Neural progenitor cell (in vitro differentiated cells): Measurements from ENCODE around the gene ESPL1.

ENCODE experiments used
- EZH2 ChIP-seq: fragments of 200-600 bp; sonication (generic); IDR thresholded peaks from 2 replicates; pipeline ENCODE4 v1.6.1; 2017; ENCODE audit warnings: antibody characterized with exemption, mild to moderate bottlenecking, moderate library complexity
- TF ChIP-seq, protein P1 (sequence below): fragments of 200-600 bp; sonication (generic); IDR thresholded peaks from 2 replicates; pipeline ENCODE4 v1.5.1; 2017; ENCODE audit warnings: antibody characterized with exemption, mild to moderate bottlenecking

DNA sequence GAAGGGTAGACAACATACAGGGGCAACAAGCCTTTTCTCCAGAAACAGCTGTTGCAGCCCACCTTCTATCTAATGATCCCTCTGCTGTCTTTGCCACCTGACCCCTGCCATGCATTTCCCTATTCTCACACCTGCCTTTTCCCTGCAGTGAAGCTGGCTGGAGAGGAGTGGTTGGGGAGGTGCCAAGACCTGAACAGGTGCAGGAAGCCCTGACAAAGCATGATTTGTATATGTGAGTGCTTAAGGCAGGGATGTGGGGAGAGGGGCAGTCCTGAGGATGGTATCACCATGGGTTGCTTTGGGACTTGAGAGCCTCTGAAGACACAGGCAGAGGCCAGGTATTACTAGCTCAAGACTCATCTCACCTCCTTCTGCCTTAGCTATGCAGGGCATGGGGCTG, 24.3 kb downstream of the ESPL1 start:
- TF ChIP-seq, protein P1, sequence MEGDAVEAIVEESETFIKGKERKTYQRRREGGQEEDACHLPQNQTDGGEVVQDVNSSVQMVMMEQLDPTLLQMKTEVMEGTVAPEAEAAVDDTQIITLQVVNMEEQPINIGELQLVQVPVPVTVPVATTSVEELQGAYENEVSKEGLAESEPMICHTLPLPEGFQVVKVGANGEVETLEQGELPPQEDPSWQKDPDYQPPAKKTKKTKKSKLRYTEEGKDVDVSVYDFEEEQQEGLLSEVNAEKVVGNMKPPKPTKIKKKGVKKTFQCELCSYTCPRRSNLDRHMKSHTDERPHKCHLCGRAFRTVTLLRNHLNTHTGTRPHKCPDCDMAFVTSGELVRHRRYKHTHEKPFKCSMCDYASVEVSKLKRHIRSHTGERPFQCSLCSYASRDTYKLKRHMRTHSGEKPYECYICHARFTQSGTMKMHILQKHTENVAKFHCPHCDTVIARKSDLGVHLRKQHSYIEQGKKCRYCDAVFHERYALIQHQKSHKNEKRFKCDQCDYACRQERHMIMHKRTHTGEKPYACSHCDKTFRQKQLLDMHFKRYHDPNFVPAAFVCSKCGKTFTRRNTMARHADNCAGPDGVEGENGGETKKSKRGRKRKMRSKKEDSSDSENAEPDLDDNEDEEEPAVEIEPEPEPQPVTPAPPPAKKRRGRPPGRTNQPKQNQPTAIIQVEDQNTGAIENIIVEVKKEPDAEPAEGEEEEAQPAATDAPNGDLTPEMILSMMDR = no peak
- no peak for TF ChIP-seq EZH2
